T-cell (primary cell): ENCODE results near the gene SEPSECS. TPM values are rescaled to one million over a fixed set of nuclear protein-coding genes. Genes with fewer than 3 reads are reported as not detected.

Source experiments
- ATAC-seq, 4 experiments: fragments of 200-7000 bp in 3 of 4; fragments of 150-1000 bp in 1 of 4; cut with Tn5 transposase; replicated peaks in 1 of 4; 1 replicate in 3 of 4; 2 replicates in 1 of 4; pipeline ENCODE4 v1.10.0; 2021; ENCODE audit warnings: moderate library complexity in 3 of 4, mild to moderate bottlenecking in 2 of 4, moderate number of reproducible peaks in 1 of 4
- CTCF ChIA-PET, 2 donors: fragments of 300-600 bp; sonication (Branson Sonifier 250); formaldehyde crosslinking; loops; one replicate each; lab custom pipeline; 2022; ENCODE audit warnings: antibody characterized with exemption in 2 of 2; lab: Charles Lee
- POLR2A ChIA-PET, 2 donors: fragments of 300-600 bp; sonication (Branson Sonifier 250); formaldehyde crosslinking; loops; one replicate each; lab custom pipeline; 2022; ENCODE audit warnings: antibody characterized with exemption in 2 of 2; lab: Charles Lee
- DNase-seq, 35 experiments: peaks; one replicate each; pipeline versions ENCODE4 v3.0.0 to v3.0.0-alpha.2; 2013 to 2023
- H3K27ac ChIP-seq: one replicate; pipeline ENCODE4 v1.5.1; 2013; ENCODE audit warnings: low read length
- H3K27me3 ChIP-seq, 2 experiments: replicated peaks in 1 of 2; 1 replicate in 1 of 2; 2 replicates in 1 of 2; pipeline versions ENCODE4 v1.6.1 to v1.7.0; 2013; ENCODE audit warnings: low read length in 1 of 2, mixed read lengths in 1 of 2; ENCODE audit not compliant: control insufficient read depth in 2 of 2, insufficient read depth in 2 of 2; ENCODE audit errors: extremely low read depth in 1 of 2
- H3K36me3 ChIP-seq, 2 donors: 1 replicate in 1 of 2; 2 replicates in 1 of 2; pipeline versions ENCODE4 v1.6.1 to v1.7.0; 2013; ENCODE audit warnings: low read length in 1 of 2; ENCODE audit not compliant: control insufficient read depth in 2 of 2, insufficient read depth in 1 of 2; ENCODE audit errors: extremely low read depth in 1 of 2
- H3K4me1 ChIP-seq, 2 experiments: 1 replicate in 1 of 2; 2 replicates in 1 of 2; pipeline versions ENCODE4 v1.6.1 to v1.7.0; 2013; ENCODE audit warnings: low read length in 2 of 2, mixed read lengths in 1 of 2; ENCODE audit not compliant: insufficient read depth in 2 of 2, control insufficient read depth in 1 of 2; ENCODE audit errors: extremely low read depth in 1 of 2
- H3K4me3 ChIP-seq, 2 donors: 1 replicate in 1 of 2; 2 replicates in 1 of 2; pipeline versions ENCODE4 v1.5.1 to v1.7.0; 2013; ENCODE audit warnings: mild to moderate bottlenecking in 2 of 2, low read length in 1 of 2, moderate library complexity in 1 of 2; ENCODE audit not compliant: control insufficient read depth in 1 of 2; ENCODE audit errors: extremely low read depth in 1 of 2
- H3K9me3 ChIP-seq: 2 replicates; pipeline ENCODE4 v1.7.0; 2013
- H3K27ac Mint-ChIP-seq, 2 donors: one replicate each; pipeline ENCODE4 v1.8.0; 2020 to 2021; ENCODE audit warnings: mild to moderate bottlenecking in 2 of 2, mixed read lengths in 2 of 2
- H3K27me3 Mint-ChIP-seq, 2 donors: one replicate each; pipeline ENCODE4 v1.8.0; 2021 to 2022; ENCODE audit warnings: mixed read lengths in 2 of 2
- H3K36me3 Mint-ChIP-seq: one replicate; pipeline ENCODE4 v1.8.0; 2021; ENCODE audit warnings: mixed read lengths
- H3K4me1 Mint-ChIP-seq, 3 donors: one replicate each; pipeline ENCODE4 v1.8.0; 2020 to 2022; ENCODE audit warnings: mixed read lengths in 3 of 3, mild to moderate bottlenecking in 1 of 3
- H3K4me3 Mint-ChIP-seq, 3 donors: one replicate each; pipeline ENCODE4 v1.8.0; 2020 to 2022; ENCODE audit warnings: mild to moderate bottlenecking in 3 of 3, mixed read lengths in 3 of 3, moderate library complexity in 3 of 3
- H3K9me3 Mint-ChIP-seq, 3 donors: one replicate each; pipeline ENCODE4 v1.8.0; 2020 to 2022; ENCODE audit warnings: mixed read lengths in 3 of 3
- WGBS: methylation state at CpG from one replicate; pipeline ENCODE4 v1.1.5; 2013; ENCODE audit warnings: missing lambda C conversion rate; ENCODE audit not compliant: insufficient coverage; 5-methylcytosine and 5-hydroxymethylcytosine counted together
- total RNA-seq, 35 experiments: library from RNA in 6 of 35; stranded (reverse) in 6 of 35; fragments of 120-200 nt in 1 of 35; gene quantifications; one replicate each; pipeline versions ENCODE4 v1.2.1 to v1.2.4 and lab custom pipeline; 2013 to 2026

Gene SEPSECS
- total RNA-seq, 5 donors from 2014 or later (not counting 1 experiment from before 2014, with no cell fraction given) = 12.4 to 16.2 (median 15.0) TPM

DNA sequence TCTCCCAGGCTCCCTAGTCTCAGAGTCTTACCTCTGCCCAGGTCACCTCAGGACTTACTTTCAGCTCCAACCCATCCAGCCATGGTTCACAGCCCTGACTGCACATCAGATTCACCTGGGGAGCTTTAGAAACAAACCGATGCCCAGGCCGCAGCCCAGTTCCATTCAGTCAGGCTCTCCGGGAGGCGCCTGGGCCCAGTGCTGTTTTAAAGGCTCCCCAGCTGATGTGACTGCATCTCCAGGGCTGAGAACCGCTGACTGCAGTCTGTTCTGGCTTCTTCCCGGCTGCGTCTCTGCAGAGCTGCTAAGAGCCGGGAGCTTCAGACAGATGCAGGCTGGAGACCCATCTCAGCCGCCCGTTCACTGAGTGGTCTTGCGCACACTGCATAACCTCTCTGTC, 85.1 kb downstream of the SEPSECS start:
- Mint-ChIP-seq H3K4me3 (no peak overlapping the region), H3K27ac (no peak overlapping the region)
- POLR2A ChIA-PET = no interaction called here

DNA sequence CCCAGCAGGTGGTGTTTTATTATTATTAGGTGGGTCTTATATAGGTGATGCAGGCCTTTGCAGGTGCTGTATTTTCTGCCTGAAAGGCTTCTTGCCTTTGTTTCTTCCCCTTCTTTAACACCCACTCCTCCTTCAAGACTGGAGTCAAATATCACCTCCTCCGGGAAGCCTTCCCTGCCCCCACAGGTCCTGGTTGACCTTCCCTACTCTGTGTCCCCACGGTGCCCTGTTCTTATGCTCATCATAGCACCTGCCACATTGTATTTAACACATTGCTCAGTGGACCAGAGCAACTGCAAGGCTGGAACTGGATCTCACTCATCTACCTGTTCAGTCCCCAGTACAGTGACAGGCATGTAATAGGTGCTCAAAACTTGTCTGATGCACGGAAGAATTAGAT, 89.7 kb downstream of the SEPSECS start:
- no peak overlapping the region for H3K27ac Mint-ChIP-seq
- no peaks in the 10 kb centered on the region for H3K4me1 ChIP-seq
- ATAC-seq (no peak), DNase-seq (no peak)
- no peaks in the 10 kb centered on the region for H3K9me3 ChIP-seq
- peaks cover 5 to 11% of the 10 kb centered on the region in 2 donors for H3K27me3 Mint-ChIP-seq
- ChIA-PET POLR2A (no interaction called here), CTCF (no interaction called here)
- H3K36me3 Mint-ChIP-seq = no peaks in the 10 kb centered on the region
- peaks cover 0 to 2% (median 0%) of the 10 kb centered on the region in 3 donors for H3K9me3 Mint-ChIP-seq
- peaks cover 0 to 11% of the 10 kb centered on the region in 2 experiments for H3K27me3 ChIP-seq
- no peak overlapping the region for H3K4me3 Mint-ChIP-seq
- H3K27ac ChIP-seq = no peak overlapping the region
- no peak overlapping the region for H3K4me3 ChIP-seq
- no peaks in the 10 kb centered on the region for H3K4me1 Mint-ChIP-seq
- H3K36me3 ChIP-seq = no peaks in the 10 kb centered on the region
- WGBS = 68% methylated on average over 2 of the region's 3 CpGs

More for the DNA sequence above, 85.1 kb downstream of the SEPSECS start:
- Histone ChIP-seq H3K9me3 (no peaks in the 10 kb centered on the region), H3K4me1 (no peaks in the 10 kb centered on the region), H3K4me3 (no peak overlapping the region), H3K27me3 (peaks cover 0 to 7% of the 10 kb centered on the region in 2 experiments), H3K27ac (no peak overlapping the region), H3K36me3 (no peaks in the 10 kb centered on the region)
- 97% methylated on average over 7 of the region's 11 CpGs for WGBS
- H3K27me3 Mint-ChIP-seq = peaks cover 13 to 17% of the 10 kb centered on the region in 2 donors
- H3K36me3 Mint-ChIP-seq = no peaks in the 10 kb centered on the region
- DNase-seq (no peak), ATAC-seq (no peak)
- H3K9me3 Mint-ChIP-seq = peaks cover 0 to 2% (median 0%) of the 10 kb centered on the region in 3 donors
- CTCF ChIA-PET = interaction anchor here in 1 of 2 donors (0.6 kb wide), 1 partner anchor 28 kb away, joined by 3 read pairs; no protein-coding TSS in a partner anchor
- H3K4me1 Mint-ChIP-seq = no peaks in the 10 kb centered on the region

Other genes starting within 250 kb of the SEPSECS start
- gene CCDC149, start 247.4 kb downstream of the SEPSECS start, total RNA-seq = under 1 TPM in 3 of 5 donors, not detected in 2; 0.20 to 0.41 (median 0.25) TPM
- gene LGI2, start 129.5 kb downstream of the SEPSECS start, total RNA-seq = under 1 TPM in 1 of 5 donors, not detected in 4; 0.03 TPM
- 10 to 100 TPM; 11.6 to 16.6 (median 14.6) TPM for gene PI4K2B, start 73.6 kb upstream of the SEPSECS start, total RNA-seq
- 10 to 100 TPM; 10.6 to 12.9 (median 12.0) TPM for gene ZCCHC4, start 152.3 kb upstream of the SEPSECS start, total RNA-seq
- 10 to 100 TPM; 40.4 to 56.6 (median 50.5) TPM for gene ANAPC4, start 216.8 kb upstream of the SEPSECS start, total RNA-seq